AG04450 (cell line): Measurements from ENCODE around the gene ATP13A1. TPM values are rescaled to one million over a fixed set of nuclear protein-coding genes. Genes with fewer than 3 reads are reported as not detected.

Experiments
- CTCF ChIA-PET: fragments of 300-600, 350-600 bp; formaldehyde crosslinking; extraction: SDS; loops from one replicate; lab custom pipeline; 2022; ENCODE audit warnings: antibody characterized with exemption, inconsistent platforms; lab: Charles Lee
- POLR2A ChIA-PET: fragments of 350-600 bp; formaldehyde crosslinking; extraction: SDS; loops from one replicate; lab custom pipeline; 2021; ENCODE audit warnings: antibody characterized with exemption, inconsistent platforms; lab: Yijun Ruan, JAX
- DNase-seq: peaks from one replicate; pipeline ENCODE4 v3.0.0-alpha.2; 2011; ENCODE audit warnings: low read depth, low spot score
- H3K27ac ChIP-seq: one replicate; pipeline ENCODE4 v1.5.1; 2012; ENCODE audit warnings: low read depth, low read length, control low read depth
- H3K27me3 ChIP-seq: one replicate; pipeline ENCODE4 v1.6.0; 2012; ENCODE audit warnings: low read length; ENCODE audit not compliant: control insufficient read depth, insufficient read depth
- H3K4me3 ChIP-seq: 2 replicates; pipeline ENCODE4 v1.5.1; 2011; ENCODE audit warnings: mild to moderate bottlenecking, low read depth, low read length, control low read depth
- H3K9me3 ChIP-seq: 2 replicates; pipeline ENCODE4 v1.5.1; 2012; ENCODE audit warnings: low read length; ENCODE audit not compliant: control insufficient read depth, insufficient read depth
- CTCF ChIP-seq: IDR thresholded peaks from 2 replicates; pipeline ENCODE4 v1.5.1; 2011; ENCODE audit warnings: low read depth, low read length, control low read depth, inconsistent platforms
- polyA plus RNA-seq: library from polyadenylated mRNA; depleted of rRNA; stranded (reverse); fragments of >200 nt; gene quantifications from 2 replicates; pipeline ENCODE4 v1.2.3, GENCODE V29; 2011

ATP13A1 gene
- polyA plus RNA-seq, 1 experiment: 9.4 TPM

- TF ChIP-seq CTCF: no peak
Observed at GRCh38 chr19:19662871-19663255, 613 bp downstream of the ATP13A1 start.

GRCh38 chr19:19662344-19662743, 1.1 kb downstream of the ATP13A1 start:
- no peak for DNase-seq
- TF ChIP-seq CTCF: no peak
- peak overlapping the region; percentile 100 for H3K4me3 ChIP-seq
- CTCF ChIA-PET: interaction anchor here (0.6 to 3.0 kb wide), 3 partner anchors 18 to 130 kb away, joined by 3 to 8 read pairs (median 6); partner anchors contain the start of gene GMIP
- H3K27me3 ChIP-seq: no peaks in the 10 kb centered on the region
- peaks cover 12% of the 10 kb centered on the region; the same call in 1 of the 2 replicates for H3K9me3 ChIP-seq
- POLR2A ChIA-PET: no interaction called here
- H3K27ac ChIP-seq: no peak overlapping the region

More at GRCh38 chr19:19662871-19663255, 613 bp downstream of the ATP13A1 start:
- H3K9me3 ChIP-seq: peaks cover 12% of the 10 kb centered on the region; the same call in 1 of the 2 replicates
- CTCF ChIA-PET: interaction anchor here (1.4 to 3.0 kb wide), 2 partner anchors 19 to 131 kb away, joined by 6 to 8 read pairs; partner anchors contain the start of gene GMIP
- H3K27ac ChIP-seq: peak overlapping the region; percentile 47
- H3K27me3 ChIP-seq: no peaks in the 10 kb centered on the region
- POLR2A ChIA-PET: no interaction called here
- peak overlapping the region; percentile 100 for H3K4me3 ChIP-seq
- DNase-seq: no peak

GRCh38 chr19:19661675-19662251, 1.7 kb downstream of the ATP13A1 start:
- POLR2A ChIA-PET: no interaction called here
- DNase-seq: no peak
- H3K4me3 ChIP-seq: no peak overlapping the region
- CTCF ChIA-PET: interaction anchor here (0.6 to 3.0 kb wide), 3 partner anchors 18 to 130 kb away, joined by 3 to 8 read pairs (median 6); partner anchors contain the start of gene GMIP
- H3K9me3 ChIP-seq: peaks cover 12% of the 10 kb centered on the region; the same call in 1 of the 2 replicates
- H3K27me3 ChIP-seq: no peaks in the 10 kb centered on the region
- no peak overlapping the region for H3K27ac ChIP-seq
- TF ChIP-seq CTCF: no peak

GRCh38 chr19:19661141-19661674, 2.3 kb downstream of the ATP13A1 start:
- Histone ChIP-seq H3K27me3 (no peaks in the 10 kb centered on the region), H3K4me3 (no peak overlapping the region), H3K9me3 (peaks cover 12% of the 10 kb centered on the region; the same call in 1 of the 2 replicates), H3K27ac (no peak overlapping the region)
- ChIA-PET POLR2A (no interaction called here), CTCF (interaction anchor here (1.4 to 3.0 kb wide), 2 partner anchors 17 to 129 kb away, joined by 6 to 8 read pairs; partner anchors contain the start of gene GMIP)
- no peak for DNase-seq
- TF ChIP-seq CTCF: no peak
